HG03439 (cell line): ENCODE measurements around the gene RBP3.

ENCODE experiments used
- ATAC-seq: cut with Tn5 transposase; IDR thresholded peaks from one replicate; pipeline ENCODE4 v1.9.1; 2021; ENCODE audit warnings: mild to moderate bottlenecking, moderate library complexity; ENCODE audit not compliant: unreplicated experiment

The RBP3 gene

GRCh38 chr10:47388879-47389278 lies 40.7 kb downstream of the RBP3 start:
- ATAC-seq: no peak

GRCh38 chr10:47389619-47390018 lies 41.5 kb downstream of the RBP3 start:
- no peak for ATAC-seq

- no peak for ATAC-seq
These were observed 48.2 kb downstream of the RBP3 start for GRCh38 chr10:47396311-47396717.

GRCh38 chr10:47397256-47397655 lies 49.1 kb downstream of the RBP3 start:
- no peak for ATAC-seq

GRCh38 chr10:47400251-47400650 lies 52.1 kb downstream of the RBP3 start:
- ATAC-seq: no peak

- ATAC-seq: no peak
These were observed 52.6 kb downstream of the RBP3 start for GRCh38 chr10:47400786-47401185.

GRCh38 chr10:47401210-47401609 lies 53.0 kb downstream of the RBP3 start:
- no peak for ATAC-seq

GRCh38 chr10:47401874-47402640 lies 53.9 kb downstream of the RBP3 start:
- no peak for ATAC-seq

GRCh38 chr10:47402641-47403301 lies 54.6 kb downstream of the RBP3 start:
- ATAC-seq: no peak

- ATAC-seq: no peak
These were observed 55.5 kb downstream of the RBP3 start for GRCh38 chr10:47403446-47404318.

GRCh38 chr10:47404446-47404845 lies 56.3 kb downstream of the RBP3 start:
- ATAC-seq: no peak

GRCh38 chr10:47404937-47405336 lies 56.8 kb downstream of the RBP3 start:
- no peak for ATAC-seq

GRCh38 chr10:47405857-47406547 lies 57.8 kb downstream of the RBP3 start:
- ATAC-seq: no peak

- ATAC-seq: no peak
These were observed 58.3 kb downstream of the RBP3 start for GRCh38 chr10:47406548-47406869.

- no peak for ATAC-seq
These were observed 58.9 kb downstream of the RBP3 start for GRCh38 chr10:47406870-47407691.
